Duodenal mucosa (tissue), 2 donors: ENCODE data around the gene FKBP10.
"Not testable (repeated sequence)": the region's sequence is repeated elsewhere in the genome, so short reads cannot be mapped to it uniquely, and the experiment has no call there.

ENCODE experiments used
- H3K27ac ChIP-seq: one replicate; pipeline ENCODE4 v1.7.0; 2013; ENCODE audit warnings: low read depth, low read length
- H3K27me3 ChIP-seq, 2 donors: one replicate each; pipeline ENCODE4 v1.7.0; 2013; ENCODE audit warnings: low read length in 2 of 2, control low read depth in 1 of 2; ENCODE audit not compliant: insufficient read depth in 2 of 2, control insufficient read depth in 1 of 2
- H3K36me3 ChIP-seq, 2 donors: one replicate each; pipeline ENCODE4 v1.7.0; 2013; ENCODE audit warnings: low read length in 2 of 2, control low read depth in 1 of 2; ENCODE audit not compliant: insufficient read depth in 2 of 2, control insufficient read depth in 1 of 2
- H3K4me1 ChIP-seq, 2 donors: one replicate each; pipeline ENCODE4 v1.7.0; 2013; ENCODE audit warnings: low read length in 2 of 2, control low read depth in 1 of 2; ENCODE audit not compliant: insufficient read depth in 2 of 2, control insufficient read depth in 1 of 2
- H3K4me3 ChIP-seq, 2 donors: one replicate each; pipeline ENCODE4 v1.7.0; 2013; ENCODE audit warnings: low read length in 2 of 2, low read depth in 1 of 2
- H3K9ac ChIP-seq, 2 donors: one replicate each; pipeline ENCODE4 v1.7.0; 2013; ENCODE audit warnings: low read length in 2 of 2, low read depth in 1 of 2
- H3K9me3 ChIP-seq, 2 donors: one replicate each; pipeline ENCODE4 v1.7.0; 2013; ENCODE audit warnings: low read length in 2 of 2, control low read depth in 1 of 2; ENCODE audit not compliant: control insufficient read depth in 1 of 2

The FKBP10 gene

GRCh38 chr17:41823580-41823979 lies 10.8 kb downstream of the FKBP10 start:
- Histone ChIP-seq H3K36me3 (peaks cover 0 to 4% of the 10 kb centered on the region in 2 donors), H3K27ac (no peak overlapping the region), H3K27me3 (no peaks in the 10 kb centered on the region), H3K9me3 (no peaks in the 10 kb centered on the region), H3K9ac (no peak overlapping the region), H3K4me1 (no peaks in the 10 kb centered on the region), H3K4me3 (no peak overlapping the region)

- Histone ChIP-seq H3K27ac (no peak overlapping the region), H3K27me3 (no peaks in the 10 kb centered on the region), H3K4me1 (no peaks in the 10 kb centered on the region), H3K4me3 (no peak overlapping the region), H3K9ac (no peak overlapping the region), H3K9me3 (no peaks in the 10 kb centered on the region), H3K36me3 (peaks cover 0 to 7% of the 10 kb centered on the region in 2 donors)
Observed at GRCh38 chr17:41824086-41824485, 11.3 kb downstream of the FKBP10 start.

GRCh38 chr17:41825175-41825845 lies 12.5 kb downstream of the FKBP10 start:
- H3K36me3 ChIP-seq: peaks cover 4 to 14% of the 10 kb centered on the region in 2 donors
- H3K9me3 ChIP-seq: no peaks in the 10 kb centered on the region
- H3K4me1 ChIP-seq: no peaks in the 10 kb centered on the region
- no peak overlapping the region for H3K4me3 ChIP-seq
- no peak overlapping the region for H3K27ac ChIP-seq
- no peaks in the 10 kb centered on the region for H3K27me3 ChIP-seq
- no peak overlapping the region for H3K9ac ChIP-seq

- peaks cover 4 to 19% of the 10 kb centered on the region in 2 donors for H3K36me3 ChIP-seq
- H3K9me3 ChIP-seq, H3K27me3 ChIP-seq, H3K4me3 ChIP-seq, H3K27ac ChIP-seq, H3K4me1 ChIP-seq, H3K9ac ChIP-seq: not testable (repeated sequence)
Observed at GRCh38 chr17:41829961-41830360, 17.2 kb downstream of the FKBP10 start.

- no peaks in the 10 kb centered on the region for H3K9me3 ChIP-seq
- H3K4me3 ChIP-seq: peak overlapping the region; percentile 71 to 79
- H3K4me1 ChIP-seq: peaks cover 7 to 12% of the 10 kb centered on the region in 2 donors
- peaks cover 0 to 6% of the 10 kb centered on the region in 2 donors for H3K27me3 ChIP-seq
- peak overlapping the region; percentile 48 to 59 for H3K9ac ChIP-seq
- H3K36me3 ChIP-seq: peaks cover 0 to 5% of the 10 kb centered on the region in 2 donors
- no peak overlapping the region for H3K27ac ChIP-seq
Observed at GRCh38 chr17:41835214-41835799, 22.5 kb downstream of the FKBP10 start.

- peak within 1 kb of the TSS; percentile 71 to 79 for H3K4me3 ChIP-seq
- H3K27ac ChIP-seq: no peak within 1 kb of the TSS
- H3K27me3 ChIP-seq: peaks cover 0 to 6% of the 10 kb centered on the region in 2 donors
- peak within 1 kb of the TSS; percentile 59 to 69 for H3K9ac ChIP-seq
- peaks cover 0 to 5% of the 10 kb centered on the region in 2 donors for H3K36me3 ChIP-seq
- peaks cover 7 to 12% of the 10 kb centered on the region in 2 donors for H3K4me1 ChIP-seq
- H3K9me3 ChIP-seq: no peaks in the 10 kb centered on the region
Observed at GRCh38 chr17:41835800-41836549, 23.2 kb downstream of the FKBP10 start, which contains the start of gene NT5C3B. TSS of gene NT5C3B (minus strand) at chr17:41836232. CDS start at chr17:41836193, 39 bp downstream.

- Histone ChIP-seq H3K27me3 (peaks cover 0 to 6% of the 10 kb centered on the region in 2 donors), H3K27ac (no peak overlapping the region), H3K9ac (peak overlapping the region in 1 of 2 donors; percentile 69), H3K36me3 (peaks cover 0 to 5% of the 10 kb centered on the region in 2 donors), H3K4me3 (peak overlapping the region; percentile 71 to 79), H3K9me3 (no peaks in the 10 kb centered on the region), H3K4me1 (peaks cover 7 to 12% of the 10 kb centered on the region in 2 donors)
Observed at GRCh38 chr17:41836550-41837196, 23.9 kb downstream of the FKBP10 start.

GRCh38 chr17:41837761-41838538 lies 25.1 kb downstream of the FKBP10 start, which contains the start of gene KLHL10:
TSS of gene KLHL10 (plus strand) at chr17:41837825. CDS start at chr17:41837933, 108 bp downstream.
- Histone ChIP-seq H3K4me3 (peak within 1 kb of the TSS; percentile 71 to 79), H3K9me3 (no peaks in the 10 kb centered on the region), H3K27ac (no peak within 1 kb of the TSS), H3K4me1 (peaks cover 7 to 12% of the 10 kb centered on the region in 2 donors), H3K36me3 (no peaks in the 10 kb centered on the region), H3K27me3 (peaks cover 0 to 6% of the 10 kb centered on the region in 2 donors), H3K9ac (peak within 1 kb of the TSS in 1 of 2 donors; percentile 7)

- not testable (repeated sequence) for H3K36me3 ChIP-seq, H3K27ac ChIP-seq, H3K9ac ChIP-seq, H3K9me3 ChIP-seq, H3K4me3 ChIP-seq, H3K27me3 ChIP-seq
- peaks cover 7 to 12% of the 10 kb centered on the region in 2 donors for H3K4me1 ChIP-seq
Observed at GRCh38 chr17:41839448-41839847, 26.6 kb downstream of the FKBP10 start.
